Loucy (cell line): ENCODE results near the gene RAD51D.

ENCODE experiments used
- CTCF ChIP-seq: fragments of 200-600 bp; sonication (generic); conservative IDR thresholded peaks from 2 replicates; pipeline ENCODE4 v1.5.1; 2014; ENCODE audit warnings: mild to moderate bottlenecking, antibody characterized with exemption, low read length
- EZH2phosphoT487 ChIP-seq: fragments of 200-600 bp; IDR thresholded peaks from 2 replicates; pipeline ENCODE4 v1.6.1; 2018; ENCODE audit warnings: antibody characterized with exemption, mild to moderate bottlenecking, moderate library complexity, borderline replicate concordance

DNA sequence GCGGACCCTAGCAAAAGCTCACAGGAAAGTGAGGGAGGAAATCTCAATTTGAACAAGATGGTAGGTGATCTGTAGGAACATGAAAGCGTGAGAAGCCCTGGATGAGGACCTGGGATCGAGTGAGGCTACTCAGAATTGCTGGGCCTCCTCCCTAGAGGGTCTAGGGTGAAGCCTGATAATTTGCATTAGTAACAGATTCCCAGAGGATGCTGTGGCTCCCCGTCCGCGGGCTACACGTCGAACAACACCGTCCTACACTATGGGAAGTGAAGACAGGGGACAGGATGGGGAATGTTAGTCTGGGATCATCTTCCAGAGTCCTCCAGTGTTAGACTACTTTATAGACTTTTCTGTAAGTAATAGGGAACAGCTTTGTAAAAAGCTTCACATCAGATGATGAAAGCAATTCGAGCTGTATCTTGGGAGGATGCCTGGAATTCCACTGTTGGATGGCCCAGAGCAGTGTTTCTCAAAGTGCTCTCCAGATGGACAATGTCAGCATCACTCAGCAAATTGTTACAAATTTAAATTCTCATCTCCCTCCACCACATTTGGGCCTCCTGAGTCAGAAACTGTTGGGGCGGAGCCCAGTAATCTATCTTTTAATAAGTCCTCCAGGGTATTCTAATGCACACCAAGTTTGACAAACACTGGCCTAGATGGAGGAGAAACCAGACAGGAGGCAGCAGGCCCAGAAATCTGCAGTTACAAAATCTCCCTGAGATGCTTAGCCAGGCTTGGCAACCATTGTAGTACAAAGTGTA is 8.3 kb upstream of the RAD51D start:
- TF ChIP-seq CTCF (no peak), EZH2phosphoT487 (no peak)
